Endodermal cell (in vitro differentiated cells): ENCODE data around the gene AP3B2. TPM values are rescaled to one million over a fixed set of nuclear protein-coding genes. Genes with fewer than 3 reads are reported as not detected.
"Not testable (repeated sequence)": the region's sequence is repeated elsewhere in the genome, so short reads cannot be mapped to it uniquely, and the experiment has no call there.

Source experiments
- DNase-seq: peaks from one replicate; pipeline ENCODE4 v3.0.0-alpha.2; 2017
- H3K27ac ChIP-seq: 2 replicates; pipeline ENCODE4 v1.5.1; 2013; ENCODE audit warnings: mild to moderate bottlenecking, low read depth, low read length, moderate library complexity
- H3K27me3 ChIP-seq: 2 replicates; pipeline ENCODE4 v1.6.1; 2013; ENCODE audit warnings: mild to moderate bottlenecking, low read length, moderate library complexity; ENCODE audit not compliant: insufficient read depth, control insufficient read depth, poor library complexity, severe bottlenecking
- H3K36me3 ChIP-seq: 2 replicates; pipeline ENCODE4 v1.7.0; 2013; ENCODE audit warnings: mild to moderate bottlenecking, low read length, moderate library complexity; ENCODE audit not compliant: control insufficient read depth, insufficient read depth
- H3K4me1 ChIP-seq: one replicate; pipeline ENCODE4 v1.7.0; 2013; ENCODE audit warnings: low read length; ENCODE audit not compliant: control insufficient read depth, insufficient read depth
- H3K4me3 ChIP-seq: 2 replicates; pipeline ENCODE4 v1.5.1; 2013; ENCODE audit warnings: mild to moderate bottlenecking, low read length, moderate library complexity
- H3K9ac ChIP-seq: 2 replicates; pipeline ENCODE4 v1.6.1; 2013; ENCODE audit warnings: mild to moderate bottlenecking, low read length, moderate library complexity; ENCODE audit not compliant: poor library complexity, severe bottlenecking; ENCODE audit errors: extremely low read depth
- H3K9me3 ChIP-seq: 2 replicates; pipeline ENCODE4 v1.6.1; 2013; ENCODE audit warnings: mild to moderate bottlenecking, low read length, moderate library complexity; ENCODE audit not compliant: control insufficient read depth
- H3K27ac Mint-ChIP-seq: 2 replicates; pipeline ENCODE4 v1.8.0; 2020; ENCODE audit warnings: mixed read lengths
- H3K27me3 Mint-ChIP-seq: 2 replicates; pipeline ENCODE4 v1.8.0; 2021; ENCODE audit warnings: mild to moderate bottlenecking, mixed read lengths; ENCODE audit not compliant: insufficient read depth
- H3K36me3 Mint-ChIP-seq: 2 replicates; pipeline ENCODE4 v1.8.0; 2020; ENCODE audit warnings: low read depth, mixed read lengths
- H3K4me1 Mint-ChIP-seq: 2 replicates; pipeline ENCODE4 v1.8.0; 2020; ENCODE audit warnings: mixed read lengths
- H3K4me3 Mint-ChIP-seq: 2 replicates; pipeline ENCODE4 v1.8.0; 2020; ENCODE audit warnings: mild to moderate bottlenecking, moderate library complexity, mixed read lengths
- H3K9me3 Mint-ChIP-seq: 2 replicates; pipeline ENCODE4 v1.8.0; 2020; ENCODE audit warnings: mild to moderate bottlenecking, mixed read lengths
- WGBS, 2 experiments: methylation state at CpG; one replicate each; pipeline versions ENCODE4 v1.1.5 to v1.1.7; 2013; ENCODE audit warnings: missing lambda C conversion rate in 2 of 2, mixed read lengths in 1 of 2; ENCODE audit not compliant: insufficient coverage in 1 of 2, insufficient read length in 1 of 2; 5-methylcytosine and 5-hydroxymethylcytosine counted together
- total RNA-seq, 2 donors: library from RNA; stranded (reverse); fragmentation: NEBNext Ultra II Directional in 1 of 2; extraction: Animal tissue kit (Norgen Biotek cat#: 25700) in 1 of 2; gene quantifications; 2 replicates in 1 of 2; 3 replicates in 1 of 2; pipeline ENCODE4 v1.2.1, GENCODE V29; 2021
- TF ChIP-seq, protein P1 (sequence below): fragments of 200-600 bp; sonication (generic); conservative IDR thresholded peaks from 2 replicates; pipeline ENCODE4 v1.5.0; 2021; ENCODE audit warnings: antibody characterized with exemption, mild to moderate bottlenecking

Gene AP3B2
- total RNA-seq, 2 donors from 2014 or later, result 22.4 to 24.4 TPM

DNA sequence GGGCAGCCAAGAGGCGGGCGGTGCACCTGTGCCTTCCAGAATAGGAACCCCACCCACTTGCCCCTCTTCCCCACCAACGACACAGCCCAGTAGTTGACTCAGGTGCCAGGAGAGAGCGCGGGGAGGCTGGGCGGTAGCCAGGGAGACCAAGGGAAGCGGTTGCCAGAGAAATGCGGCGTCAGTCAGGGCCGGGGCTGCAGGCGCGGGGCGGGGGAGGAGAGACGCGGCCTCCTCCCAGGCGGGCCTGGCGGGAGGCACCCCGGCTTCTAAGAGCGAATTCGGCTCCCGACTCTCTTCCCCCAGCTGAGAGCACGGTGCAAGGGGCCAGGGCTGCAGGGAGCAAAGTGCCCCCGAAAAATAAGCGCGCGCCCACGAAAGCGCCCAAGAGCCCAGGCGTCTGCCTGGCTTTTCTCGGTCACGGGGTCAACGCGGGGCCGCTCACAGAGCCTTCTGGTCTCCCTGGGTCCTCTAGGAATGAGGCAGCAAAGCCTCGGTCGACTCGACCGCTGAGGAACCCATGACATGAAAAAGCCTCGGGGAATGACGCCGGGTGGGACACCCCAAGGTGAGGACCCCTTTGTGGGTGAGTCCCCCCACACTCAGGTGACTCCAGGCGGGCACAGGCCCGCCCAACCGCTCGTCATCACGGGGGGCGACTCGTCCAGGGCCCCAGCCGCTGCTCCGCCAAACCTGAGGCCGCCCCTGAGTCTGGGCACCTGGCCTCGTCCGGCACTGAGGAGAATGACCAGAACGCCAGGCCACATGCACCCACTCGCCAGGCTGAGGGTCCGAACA is 63.2 kb downstream of the AP3B2 start:
- 35 to 40% methylated on average over 26 to 56 of the region's 56 CpGs for WGBS, 2 experiments
- Histone ChIP-seq H3K9me3 (no peaks in the 10 kb centered on the region), H3K9ac (no peak overlapping the region), H3K27me3 (peaks cover 67% of the 10 kb centered on the region), H3K27ac (no peak overlapping the region), H3K4me1 (no peaks in the 10 kb centered on the region), H3K4me3 (no peak overlapping the region), H3K36me3 (no peaks in the 10 kb centered on the region)
- peaks cover 66% of the 10 kb centered on the region for H3K27me3 Mint-ChIP-seq
- peaks cover 2% of the 10 kb centered on the region for H3K36me3 Mint-ChIP-seq
- TF ChIP-seq, protein P1, sequence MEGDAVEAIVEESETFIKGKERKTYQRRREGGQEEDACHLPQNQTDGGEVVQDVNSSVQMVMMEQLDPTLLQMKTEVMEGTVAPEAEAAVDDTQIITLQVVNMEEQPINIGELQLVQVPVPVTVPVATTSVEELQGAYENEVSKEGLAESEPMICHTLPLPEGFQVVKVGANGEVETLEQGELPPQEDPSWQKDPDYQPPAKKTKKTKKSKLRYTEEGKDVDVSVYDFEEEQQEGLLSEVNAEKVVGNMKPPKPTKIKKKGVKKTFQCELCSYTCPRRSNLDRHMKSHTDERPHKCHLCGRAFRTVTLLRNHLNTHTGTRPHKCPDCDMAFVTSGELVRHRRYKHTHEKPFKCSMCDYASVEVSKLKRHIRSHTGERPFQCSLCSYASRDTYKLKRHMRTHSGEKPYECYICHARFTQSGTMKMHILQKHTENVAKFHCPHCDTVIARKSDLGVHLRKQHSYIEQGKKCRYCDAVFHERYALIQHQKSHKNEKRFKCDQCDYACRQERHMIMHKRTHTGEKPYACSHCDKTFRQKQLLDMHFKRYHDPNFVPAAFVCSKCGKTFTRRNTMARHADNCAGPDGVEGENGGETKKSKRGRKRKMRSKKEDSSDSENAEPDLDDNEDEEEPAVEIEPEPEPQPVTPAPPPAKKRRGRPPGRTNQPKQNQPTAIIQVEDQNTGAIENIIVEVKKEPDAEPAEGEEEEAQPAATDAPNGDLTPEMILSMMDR, result no peak
- peaks cover 8% of the 10 kb centered on the region for H3K9me3 Mint-ChIP-seq
- peak; percentile 84 for DNase-seq
- H3K4me1 Mint-ChIP-seq, result peaks cover 5% of the 10 kb centered on the region
- H3K27ac Mint-ChIP-seq, result no peak overlapping the region
- peak overlapping the region; percentile 51 for H3K4me3 Mint-ChIP-seq

- not testable (repeated sequence) for H3K4me3 Mint-ChIP-seq, H3K9me3 Mint-ChIP-seq
Observed at GRCh38 chr15:82644967-82645852, 64.5 kb downstream of the AP3B2 start.

DNA sequence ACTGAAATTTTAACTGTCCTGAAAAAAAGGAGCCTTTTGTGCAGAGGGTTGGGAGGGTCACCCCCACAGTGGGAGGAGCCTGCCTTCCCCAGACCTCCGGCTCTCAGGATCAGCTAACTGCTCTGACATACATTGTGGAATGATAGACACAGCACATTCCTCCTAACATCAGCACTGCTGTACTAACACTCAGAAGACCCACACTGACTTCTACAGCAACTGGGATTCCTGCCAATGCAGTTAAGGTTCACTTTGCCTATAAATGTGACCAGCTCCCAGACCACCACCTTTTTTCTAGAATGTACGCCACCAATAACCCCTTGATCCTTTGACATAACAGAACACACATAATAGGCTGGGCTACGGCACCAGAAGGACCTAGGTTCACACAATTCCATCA is 65.7 kb downstream of the AP3B2 start:
- peaks cover 52% of the 10 kb centered on the region for H3K27me3 Mint-ChIP-seq
- peaks cover 61% of the 10 kb centered on the region for H3K27me3 ChIP-seq
- H3K9ac ChIP-seq, result no peak overlapping the region

More at GRCh38 chr15:82644967-82645852, 64.5 kb downstream of the AP3B2 start:
- not testable (repeated sequence) for H3K9ac ChIP-seq, H3K4me1 ChIP-seq, H3K27ac Mint-ChIP-seq, H3K27ac ChIP-seq, H3K9me3 ChIP-seq, H3K36me3 Mint-ChIP-seq, H3K4me3 ChIP-seq, DNase-seq, H3K36me3 ChIP-seq
- Mint-ChIP-seq H3K4me1 (peaks cover 17% of the 10 kb centered on the region), H3K27me3 (peaks cover 59% of the 10 kb centered on the region)
- peaks cover 63% of the 10 kb centered on the region for H3K27me3 ChIP-seq
- WGBS, 2 experiments, result 91 to 94% methylated on average over 25 to 34 of the region's 34 CpGs

More for the DNA sequence above, 65.7 kb downstream of the AP3B2 start:
- 74 to 78% methylated on average over 3 of the region's 3 CpGs for WGBS, 2 experiments
- Mint-ChIP-seq H3K9me3 (peaks cover 8% of the 10 kb centered on the region), H3K4me3 (no peak overlapping the region), H3K36me3 (peaks cover 2% of the 10 kb centered on the region), H3K27ac (no peak overlapping the region), H3K4me1 (peaks cover 19% of the 10 kb centered on the region)
- Histone ChIP-seq H3K4me1 (no peaks in the 10 kb centered on the region), H3K36me3 (no peaks in the 10 kb centered on the region), H3K9me3 (no peaks in the 10 kb centered on the region), H3K4me3 (no peak overlapping the region), H3K27ac (no peak overlapping the region)
- DNase-seq, result no peak
- TF ChIP-seq, protein P1, result no peak
